CD4-positive, CD25-positive, alpha-beta regulatory T cell (primary cell): Measurements from ENCODE around the gene SECISBP2. TPM values are rescaled to one million over a fixed set of nuclear protein-coding genes. Genes with fewer than 3 reads are reported as not detected.
"Not testable (repeated sequence)": the region's sequence is repeated elsewhere in the genome, so short reads cannot be mapped to it uniquely, and the experiment has no call there.

ENCODE experiments used
- ATAC-seq, 2 donors: fragments of 150-1000 bp; cut with Tn5 transposase; one replicate each; pipeline ENCODE4 v1.10.0; 2021; ENCODE audit warnings: low read depth in 2 of 2, moderate number of reproducible peaks in 2 of 2, moderate library complexity in 1 of 2
- DNase-seq, 3 donors: peaks; one replicate each; pipeline versions ENCODE4 v3.0.0 to v3.0.0-alpha.2; 2012 to 2022; ENCODE audit warnings: mixed read lengths in 1 of 3
- H3K27ac ChIP-seq: one replicate; pipeline ENCODE4 v1.7.0; 2013; ENCODE audit warnings: mild to moderate bottlenecking, low read length; ENCODE audit not compliant: insufficient read depth, poor library complexity, severe bottlenecking
- H3K27me3 ChIP-seq: one replicate; pipeline ENCODE4 v1.7.0; 2013; ENCODE audit warnings: low read length; ENCODE audit not compliant: control insufficient read depth, insufficient read depth
- H3K36me3 ChIP-seq: one replicate; pipeline ENCODE4 v1.7.0; 2013; ENCODE audit warnings: mild to moderate bottlenecking, low read length, moderate library complexity; ENCODE audit not compliant: control insufficient read depth, insufficient read depth
- H3K4me1 ChIP-seq: 2 replicates; pipeline ENCODE4 v1.7.0; 2013; ENCODE audit warnings: mild to moderate bottlenecking, low read length; ENCODE audit not compliant: insufficient read depth, control insufficient read depth, poor library complexity, severe bottlenecking
- H3K4me3 ChIP-seq: one replicate; pipeline ENCODE4 v1.7.0; 2013; ENCODE audit warnings: low read depth, mild to moderate bottlenecking, low read length, moderate library complexity
- H3K9me3 ChIP-seq, 2 experiments: 1 replicate in 1 of 2; 2 replicates in 1 of 2; pipeline ENCODE4 v1.7.0; 2013; ENCODE audit warnings: low read length in 2 of 2, mild to moderate bottlenecking in 1 of 2, moderate library complexity in 1 of 2; ENCODE audit not compliant: control insufficient read depth in 2 of 2
- H3K27ac Mint-ChIP-seq, 3 donors: one replicate each; pipeline ENCODE4 v1.8.0; 2020 to 2022; ENCODE audit warnings: mild to moderate bottlenecking in 3 of 3, mixed read lengths in 3 of 3, moderate library complexity in 2 of 3
- H3K27me3 Mint-ChIP-seq: one replicate; pipeline ENCODE4 v1.8.0; 2022; ENCODE audit warnings: mild to moderate bottlenecking, mixed read lengths
- H3K36me3 Mint-ChIP-seq: one replicate; pipeline ENCODE4 v1.8.0; 2020; ENCODE audit warnings: mixed read lengths
- H3K4me1 Mint-ChIP-seq, 4 donors: one replicate each; pipeline ENCODE4 v1.8.0; 2020 to 2022; ENCODE audit warnings: mixed read lengths in 4 of 4, mild to moderate bottlenecking in 1 of 4
- H3K4me3 Mint-ChIP-seq, 4 donors: one replicate each; pipeline ENCODE4 v1.8.0; 2020 to 2022; ENCODE audit warnings: mild to moderate bottlenecking in 4 of 4, mixed read lengths in 4 of 4, moderate library complexity in 3 of 4
- H3K9me3 Mint-ChIP-seq, 7 donors: one replicate each; pipeline ENCODE4 v1.8.0; 2020 to 2022; ENCODE audit warnings: mixed read lengths in 7 of 7, mild to moderate bottlenecking in 3 of 7, moderate library complexity in 2 of 7
- polyA plus RNA-seq, 4 donors: library from polyadenylated mRNA; unstranded; fragments of 300-500 nt; fragmentation: Illumina TruSeq; gene quantifications; one replicate each; pipeline ENCODE4 v1.2.3, GENCODE V29; 2021
- total RNA-seq: library from RNA; stranded (reverse); gene quantifications from one replicate; pipeline ENCODE4 v1.2.3, GENCODE V29; 2022

The SECISBP2 gene
- total and polyA plus RNA-seq, 5 donors from 2014 or later = 19.2 to 129 (median 26.6) TPM

DNA sequence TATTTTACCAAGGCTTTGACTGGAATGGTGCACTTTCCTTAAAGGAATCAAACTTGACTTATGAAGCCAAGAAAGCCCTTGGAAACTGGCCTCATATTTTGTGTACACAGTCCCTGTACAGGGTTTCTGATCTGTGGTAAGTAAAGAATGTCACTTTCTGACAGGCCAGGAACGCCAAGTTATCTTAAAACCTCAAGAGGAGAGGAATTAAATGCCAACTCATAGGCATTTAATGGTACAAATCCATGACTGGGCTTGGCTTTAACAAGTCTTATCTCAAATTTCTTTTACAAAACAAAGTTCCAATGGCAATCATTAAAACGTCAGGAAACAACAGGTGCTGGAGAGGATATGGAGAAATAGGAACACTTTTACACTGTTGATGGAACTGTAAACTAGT, 16.3 kb upstream of the SECISBP2 start:
- H3K27ac Mint-ChIP-seq, H3K4me1 ChIP-seq, DNase-seq, H3K27me3 ChIP-seq, H3K4me3 Mint-ChIP-seq, H3K36me3 Mint-ChIP-seq, H3K4me1 Mint-ChIP-seq, H3K27me3 Mint-ChIP-seq, H3K9me3 ChIP-seq, H3K27ac ChIP-seq, H3K36me3 ChIP-seq, H3K9me3 Mint-ChIP-seq, H3K4me3 ChIP-seq, ATAC-seq: not testable (repeated sequence)

DNA sequence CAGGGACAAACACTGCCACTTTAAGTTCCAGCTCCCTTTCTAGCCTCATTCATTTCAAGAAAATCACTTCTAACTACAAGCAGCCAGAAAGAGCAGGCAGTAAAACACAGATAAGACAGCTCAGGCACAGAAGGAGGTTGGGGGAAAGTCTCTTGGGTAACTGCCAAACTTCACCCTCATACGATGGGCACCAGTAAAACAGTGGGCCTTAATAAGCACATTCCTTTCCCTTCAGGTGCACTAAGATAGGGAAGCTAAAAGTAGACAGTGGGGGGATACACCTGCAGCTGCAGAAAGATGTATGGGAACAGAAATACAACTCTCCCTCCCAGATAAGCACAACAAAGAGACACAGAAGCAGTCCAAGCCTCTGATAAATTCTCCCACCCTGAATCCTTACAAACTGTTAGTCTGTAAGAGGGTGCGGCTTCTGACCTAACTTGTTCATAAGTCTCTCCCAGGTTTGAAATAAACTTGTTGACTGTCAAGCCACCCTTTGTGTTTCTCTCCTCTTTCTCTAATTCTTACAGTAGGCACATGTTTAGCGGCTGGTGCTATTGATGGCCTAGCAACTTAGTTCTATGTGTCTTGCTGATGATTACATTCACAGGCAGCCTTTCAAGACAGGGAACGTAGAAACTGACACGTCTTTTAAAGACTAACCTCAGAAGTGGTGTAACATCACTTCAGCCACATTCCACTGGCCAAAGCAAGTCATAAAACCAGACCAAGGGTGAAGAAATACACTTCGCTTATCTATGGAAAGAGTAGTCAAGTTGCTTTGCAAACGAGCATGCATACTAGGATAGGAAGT, 14.1 kb upstream of the SECISBP2 start:
- peaks cover 5% of the 10 kb centered on the region for H3K27me3 Mint-ChIP-seq
- H3K9me3 Mint-ChIP-seq = no peaks in the 10 kb centered on the region
- H3K9me3 ChIP-seq = no peaks in the 10 kb centered on the region
- ATAC-seq (no peak), DNase-seq (no peak)
- H3K4me3 ChIP-seq = no peak overlapping the region
- peaks cover 0 to 5% (median 2%) of the 10 kb centered on the region in 4 donors for H3K4me1 Mint-ChIP-seq
- no peak overlapping the region for H3K27ac Mint-ChIP-seq
- H3K36me3 ChIP-seq = no peaks in the 10 kb centered on the region
- H3K4me3 Mint-ChIP-seq = peak overlapping the region in 1 of 4 donors; percentile 8
- no peak overlapping the region for H3K27ac ChIP-seq
- H3K4me1 ChIP-seq = no peaks in the 10 kb centered on the region
- no peaks in the 10 kb centered on the region for H3K36me3 Mint-ChIP-seq
- no peaks in the 10 kb centered on the region for H3K27me3 ChIP-seq

GRCh38 chr9:89304834-89305188, 13.5 kb upstream of the SECISBP2 start:
- Mint-ChIP-seq H3K27ac (no peak overlapping the region), H3K4me3 (no peak overlapping the region), H3K27me3 (peaks cover 4% of the 10 kb centered on the region), H3K9me3 (no peaks in the 10 kb centered on the region), H3K4me1 (peaks cover 2 to 10% (median 4%) of the 10 kb centered on the region in 4 donors), H3K36me3 (no peaks in the 10 kb centered on the region)
- ATAC-seq (no peak), DNase-seq (no peak)
- no peak overlapping the region for H3K27ac ChIP-seq
- H3K36me3 ChIP-seq = no peaks in the 10 kb centered on the region
- no peak overlapping the region for H3K4me3 ChIP-seq
- H3K27me3 ChIP-seq = no peaks in the 10 kb centered on the region
- H3K9me3 ChIP-seq = no peaks in the 10 kb centered on the region
- peaks cover 5% of the 10 kb centered on the region for H3K4me1 ChIP-seq

DNA sequence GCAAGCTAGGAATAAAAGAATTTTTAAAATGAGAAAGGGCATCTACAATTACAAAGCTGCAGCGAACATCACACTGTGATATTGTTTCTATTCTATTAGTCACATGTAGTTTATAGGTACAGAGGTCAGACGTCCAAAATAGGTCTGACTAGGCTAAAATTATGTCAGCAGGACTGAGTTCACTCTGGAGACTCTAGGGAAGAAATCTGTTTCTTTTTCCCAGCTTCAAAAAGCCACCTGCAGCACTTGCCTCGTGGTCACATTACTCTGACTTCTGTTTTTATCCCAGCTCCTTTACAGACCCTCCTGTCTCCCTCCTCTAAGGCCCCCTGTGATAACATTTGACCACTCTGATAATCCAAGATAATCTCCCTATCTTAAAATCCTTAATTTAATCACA, 12.4 kb upstream of the SECISBP2 start:
- Mint-ChIP-seq H3K36me3 (no peaks in the 10 kb centered on the region), H3K4me1 (peaks cover 5 to 18% (median 11%) of the 10 kb centered on the region in 4 donors), H3K27ac (peak overlapping the region in 1 of 3 donors; percentile 25), H3K9me3 (no peaks in the 10 kb centered on the region), H3K4me3 (no peak overlapping the region), H3K27me3 (peaks cover 4% of the 10 kb centered on the region)
- Histone ChIP-seq H3K9me3 (no peaks in the 10 kb centered on the region), H3K36me3 (no peaks in the 10 kb centered on the region), H3K27ac (no peak overlapping the region), H3K27me3 (no peaks in the 10 kb centered on the region), H3K4me3 (no peak overlapping the region), H3K4me1 (peaks cover 10% of the 10 kb centered on the region)
- ATAC-seq (no peak), DNase-seq (no peak)

DNA sequence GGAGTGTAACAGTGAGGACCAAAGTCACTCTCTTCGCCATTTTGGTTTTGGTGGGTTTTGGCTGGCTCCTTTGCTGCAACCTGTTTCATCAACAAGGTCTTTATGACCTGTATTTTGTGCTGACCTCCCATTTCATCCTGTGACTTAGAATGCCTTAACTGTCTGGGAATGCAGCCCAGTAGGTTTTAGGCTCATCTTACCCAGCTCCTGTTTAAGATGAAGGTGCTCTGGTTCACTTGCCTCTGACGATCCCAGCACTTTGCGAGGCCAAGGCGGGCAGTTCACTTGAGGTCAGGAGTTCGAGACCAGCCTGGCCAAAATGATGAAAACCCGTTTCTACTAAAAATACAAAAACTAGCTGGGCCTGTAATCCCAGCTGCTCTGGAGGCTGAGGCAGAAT, 9.1 kb upstream of the SECISBP2 start:
- peaks cover 7% of the 10 kb centered on the region for H3K27me3 Mint-ChIP-seq
- peaks cover 38% of the 10 kb centered on the region for H3K4me1 ChIP-seq
- H3K9me3 Mint-ChIP-seq = no peaks in the 10 kb centered on the region
- peak overlapping the region; percentile 100 for H3K27ac ChIP-seq
- no peak overlapping the region for H3K4me3 ChIP-seq
- H3K9me3 ChIP-seq = no peaks in the 10 kb centered on the region
- peak overlapping the region; percentile 68 to 98 (median 94) for H3K4me3 Mint-ChIP-seq
- no peaks in the 10 kb centered on the region for H3K36me3 Mint-ChIP-seq
- peak overlapping the region; percentile 99 to 100 (median 100) for H3K27ac Mint-ChIP-seq
- no peaks in the 10 kb centered on the region for H3K27me3 ChIP-seq
- peaks cover 11 to 45% (median 26%) of the 10 kb centered on the region in 4 donors for H3K4me1 Mint-ChIP-seq
- no peak for DNase-seq
- no peak for ATAC-seq
- no peaks in the 10 kb centered on the region for H3K36me3 ChIP-seq

- no peaks in the 10 kb centered on the region for H3K36me3 Mint-ChIP-seq
- H3K9me3 ChIP-seq = no peaks in the 10 kb centered on the region
- DNase-seq = peak in 1 of 3 donors; percentile 39
Measured at GRCh38 chr9:89309608-89310474, 8.5 kb upstream of the SECISBP2 start.

GRCh38 chr9:89310475-89311345, 7.6 kb upstream of the SECISBP2 start, which contains the start of gene CKS2:
Gene CKS2 (plus strand): TSS chr9:89311195. CDS start chr9:89311293, 98 bp downstream.
- Mint-ChIP-seq H3K4me3 (peak within 1 kb of the TSS; percentile 97 to 98 (median 97)), H3K36me3 (no peaks in the 10 kb centered on the region), H3K27me3 (peaks cover 7% of the 10 kb centered on the region), H3K4me1 (peaks cover 11 to 52% (median 31%) of the 10 kb centered on the region in 4 donors), H3K27ac (peak within 1 kb of the TSS; percentile 99 to 100 (median 100)), H3K9me3 (no peaks in the 10 kb centered on the region)
- Histone ChIP-seq H3K27me3 (no peaks in the 10 kb centered on the region), H3K9me3 (no peaks in the 10 kb centered on the region), H3K36me3 (no peaks in the 10 kb centered on the region), H3K4me1 (peaks cover 47% of the 10 kb centered on the region), H3K27ac (peak within 1 kb of the TSS; percentile 100), H3K4me3 (peak within 1 kb of the TSS; percentile 96)
- ATAC-seq (peak; percentile 93 to 94), DNase-seq (peak; percentile 100)

More at GRCh38 chr9:89309608-89310474, 8.5 kb upstream of the SECISBP2 start:
- Histone ChIP-seq H3K27ac (peak overlapping the region; percentile 100), H3K36me3 (no peaks in the 10 kb centered on the region), H3K27me3 (no peaks in the 10 kb centered on the region), H3K4me1 (peaks cover 44% of the 10 kb centered on the region), H3K4me3 (peak overlapping the region; percentile 82)
- peak overlapping the region; percentile 92 to 98 (median 97) for H3K4me3 Mint-ChIP-seq
- no peaks in the 10 kb centered on the region for H3K9me3 Mint-ChIP-seq
- peaks cover 11 to 51% (median 30%) of the 10 kb centered on the region in 4 donors for H3K4me1 Mint-ChIP-seq
- peaks cover 7% of the 10 kb centered on the region for H3K27me3 Mint-ChIP-seq
- H3K27ac Mint-ChIP-seq = peak overlapping the region; percentile 99 to 100 (median 100)
- no peak for ATAC-seq
